HG02623 (cell line): ENCODE data around the gene RSPH1.

Experiments
- ATAC-seq: cut with Tn5 transposase; IDR thresholded peaks from one replicate; pipeline ENCODE4 v1.9.1; 2021; ENCODE audit warnings: moderate library complexity; ENCODE audit not compliant: unreplicated experiment

RSPH1 gene

DNA sequence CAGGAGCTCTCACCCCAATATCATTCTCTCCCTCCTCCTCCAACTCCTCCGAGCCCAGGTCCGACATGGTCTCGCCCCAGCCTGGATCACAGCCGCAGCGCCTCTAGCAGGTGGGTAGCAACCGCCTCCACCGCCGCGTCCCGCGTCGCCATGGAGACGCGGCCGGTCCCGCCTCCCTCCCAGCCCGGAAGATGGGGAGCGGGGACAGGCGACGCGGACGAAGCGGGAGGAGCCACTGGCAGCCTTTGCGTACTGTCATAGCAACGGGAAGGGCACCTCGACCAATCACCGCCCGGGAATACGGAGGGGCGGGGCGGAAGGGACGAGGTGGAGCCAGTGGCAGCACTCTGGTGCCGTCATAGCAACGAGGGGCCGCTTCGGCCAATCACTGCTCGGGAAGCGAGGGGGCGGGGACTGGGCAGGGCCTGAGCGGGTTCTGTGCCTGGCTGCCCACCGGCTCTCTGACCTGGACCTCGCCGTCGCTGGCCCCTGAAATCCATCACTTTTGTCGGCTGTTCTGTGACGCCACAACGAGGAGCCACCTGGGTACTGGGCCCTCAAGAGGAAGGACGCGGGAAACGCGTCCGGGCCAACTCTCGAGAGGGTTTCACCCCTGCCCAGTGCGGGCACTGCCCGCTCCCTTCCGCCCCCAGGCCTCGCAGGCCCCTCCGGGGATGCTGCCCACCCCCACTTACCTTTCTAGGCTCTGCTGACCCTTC is at the start of gene RSPH1:
TSS of gene RSPH1 (minus strand) at position 105 of the 719 bp plus-strand sequence. CDS start at position 67, 38 bp downstream.
- peak; percentile 94 for ATAC-seq

DNA sequence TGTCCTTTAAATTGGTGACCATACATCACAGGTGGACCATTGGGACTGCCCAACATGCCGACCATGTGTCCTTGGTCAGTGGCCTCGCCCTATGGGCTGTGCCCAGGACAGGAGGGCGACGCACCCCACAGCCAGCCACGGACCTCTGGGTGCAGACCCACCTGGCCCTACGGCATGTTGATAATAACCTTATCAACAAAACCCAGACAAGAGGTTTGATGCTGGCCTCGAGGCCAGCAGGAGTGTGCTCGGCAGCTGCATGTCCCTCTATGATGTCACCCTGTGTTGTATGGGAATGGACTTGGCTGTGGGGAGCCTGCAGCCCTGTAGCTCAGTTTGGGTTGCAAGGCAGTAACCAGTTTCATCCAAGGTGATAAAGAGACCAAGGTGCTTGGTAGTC is 49.7 kb upstream of the RSPH1 start:
- no peak for ATAC-seq

DNA sequence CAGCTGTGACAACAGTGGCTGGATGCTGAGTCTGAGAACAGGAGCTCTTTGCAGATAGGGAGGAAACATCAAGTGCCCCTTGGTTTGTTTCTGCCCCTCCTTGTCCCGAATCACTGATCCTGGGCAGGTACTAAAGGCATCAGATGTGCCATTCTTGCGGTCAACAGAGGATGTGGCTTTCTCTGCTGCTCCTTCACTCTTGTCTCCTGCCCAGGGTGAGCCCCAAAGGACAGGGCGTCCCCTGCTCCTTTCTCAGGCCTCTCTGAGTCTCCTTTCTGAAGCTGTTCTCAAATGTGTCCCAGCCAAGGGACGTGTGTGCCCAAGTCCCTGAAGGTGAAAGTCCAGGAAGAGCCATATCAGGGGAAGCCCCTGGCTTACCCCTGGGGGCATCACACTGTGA is 49.3 kb upstream of the RSPH1 start:
- no peak for ATAC-seq

DNA sequence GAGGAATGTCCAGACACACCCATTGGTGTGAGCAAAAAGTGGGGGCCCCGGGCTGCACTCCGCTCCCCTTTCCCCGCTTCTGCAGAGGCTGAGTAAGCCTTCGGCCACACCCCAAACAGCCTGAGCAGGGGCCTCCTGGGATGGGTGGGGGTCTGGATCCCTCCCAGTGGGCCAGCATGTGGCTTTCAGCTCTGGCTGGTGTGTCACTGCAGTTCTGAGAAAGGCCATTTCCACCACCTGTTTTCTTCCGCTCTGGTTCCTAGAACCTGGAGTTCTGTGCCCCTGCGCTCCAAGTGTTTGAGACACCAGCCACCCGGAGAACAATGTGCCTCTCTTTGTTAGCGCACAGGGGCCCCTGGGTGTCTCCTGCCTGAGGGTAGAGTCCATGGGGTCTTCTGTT is 48.5 kb upstream of the RSPH1 start:
- ATAC-seq = no peak

DNA sequence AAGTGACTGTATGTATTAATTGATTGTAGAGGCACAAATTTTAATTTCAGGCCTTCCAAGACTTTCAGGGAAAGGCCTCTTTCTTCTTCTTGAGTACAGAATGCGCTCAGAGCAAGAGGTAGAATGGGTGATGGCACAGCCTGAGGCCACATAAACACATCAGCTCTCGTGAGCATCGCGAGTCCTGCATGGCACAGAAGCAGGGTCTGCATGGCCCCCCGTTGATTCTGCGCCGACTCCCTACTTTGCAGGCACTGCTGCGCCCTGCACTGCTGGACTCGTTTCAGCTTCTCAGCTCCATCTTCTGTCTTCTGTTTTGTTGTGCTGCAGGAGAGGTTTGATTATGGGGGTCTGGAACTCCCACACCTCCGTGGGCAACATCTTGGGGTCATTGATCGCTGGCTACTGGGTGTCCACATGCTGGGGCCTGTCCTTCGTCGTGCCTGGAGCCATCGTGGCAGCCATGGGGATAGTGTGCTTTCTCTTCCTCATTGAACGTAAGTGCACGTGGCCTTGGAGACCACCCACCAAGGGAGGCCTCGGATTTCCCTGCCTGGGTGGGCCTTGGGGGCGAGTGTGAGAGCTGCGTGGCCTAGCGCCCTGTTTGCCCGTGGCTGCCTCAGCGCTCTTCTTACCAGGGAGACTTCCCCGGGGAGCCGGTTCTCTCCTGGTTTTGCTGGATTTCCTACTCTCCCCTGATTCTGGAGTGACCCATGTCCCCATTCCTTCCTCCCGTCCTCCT is 47.3 kb upstream of the RSPH1 start:
- ATAC-seq = no peak

DNA sequence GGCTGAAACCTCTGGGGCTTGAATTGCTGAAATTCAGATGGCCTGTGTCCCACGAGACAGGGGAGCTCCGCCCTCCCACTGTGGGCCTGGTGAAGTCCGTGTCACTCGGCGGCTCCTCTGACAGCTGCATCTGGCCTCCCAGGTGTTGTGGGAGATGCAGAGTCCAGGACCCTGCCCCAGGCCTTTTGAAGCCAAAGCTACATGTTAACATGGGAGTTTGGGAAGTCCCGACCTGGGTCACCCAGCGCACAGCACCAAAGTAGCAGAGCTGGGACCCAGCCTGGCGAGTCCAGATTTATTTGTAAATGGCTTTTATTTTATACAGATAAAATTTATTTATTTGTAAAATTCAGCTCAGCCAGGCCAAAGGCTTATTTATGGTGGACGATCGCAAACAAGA is 46.6 kb upstream of the RSPH1 start:
- ATAC-seq = no peak

DNA sequence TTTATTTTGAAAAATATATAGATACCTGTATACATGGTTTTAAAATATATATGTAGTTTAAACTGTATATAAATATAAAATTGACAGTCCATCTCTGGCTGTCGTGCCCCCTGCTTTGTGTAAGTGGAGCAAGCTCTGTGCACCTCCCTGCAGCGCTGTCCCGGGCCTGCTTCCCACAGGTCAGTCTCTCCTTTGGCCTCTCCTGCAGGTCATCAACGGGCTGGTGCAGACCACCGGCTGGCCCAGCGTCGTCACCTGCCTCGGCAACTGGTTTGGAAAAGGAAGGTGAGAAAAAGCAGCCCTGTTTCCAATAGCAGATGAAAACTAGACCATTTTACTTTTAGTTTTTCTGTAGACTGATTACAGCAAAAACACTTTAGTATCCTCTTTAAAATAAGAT is 46.2 kb upstream of the RSPH1 start:
- ATAC-seq = no peak

DNA sequence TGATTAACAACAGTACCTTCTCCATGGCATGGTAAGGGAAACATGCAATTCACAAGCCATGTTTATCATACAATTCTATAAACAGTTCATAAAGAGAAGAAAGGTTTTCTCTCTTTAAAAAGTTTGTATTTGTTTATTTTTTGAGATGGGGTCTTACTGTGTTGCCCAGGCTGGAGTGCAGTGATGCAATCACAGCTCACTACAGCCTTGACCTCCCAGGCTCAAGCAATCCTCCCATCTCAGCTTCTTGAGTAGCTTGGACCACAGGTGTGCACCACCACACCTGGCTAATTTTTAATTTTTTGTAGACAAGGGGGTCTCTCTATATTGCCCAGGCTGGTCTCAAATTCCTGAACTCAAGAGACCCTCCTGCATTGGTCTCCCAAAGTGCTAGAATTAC is 45.6 kb upstream of the RSPH1 start:
- no peak for ATAC-seq

DNA sequence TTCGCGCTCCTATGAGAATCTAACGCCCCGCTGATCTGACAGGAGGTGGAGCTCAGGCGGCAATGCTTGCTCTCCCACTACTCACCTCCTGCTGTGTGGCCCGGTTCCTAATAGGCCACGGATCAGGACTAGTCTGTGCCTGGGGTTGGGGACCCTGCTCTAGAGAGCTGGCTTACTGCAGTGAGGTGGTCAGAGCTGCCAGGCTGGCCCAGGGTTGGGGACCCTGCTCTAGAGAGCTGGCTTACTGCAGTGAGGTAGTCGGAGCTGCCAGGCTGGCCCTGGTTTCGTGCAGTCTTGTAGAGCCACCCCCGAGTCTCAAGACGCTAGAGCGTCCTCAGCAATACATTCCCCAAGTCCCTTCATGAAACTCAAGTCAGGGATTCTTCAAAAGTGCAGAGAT is 45.1 kb upstream of the RSPH1 start:
- ATAC-seq = no peak

DNA sequence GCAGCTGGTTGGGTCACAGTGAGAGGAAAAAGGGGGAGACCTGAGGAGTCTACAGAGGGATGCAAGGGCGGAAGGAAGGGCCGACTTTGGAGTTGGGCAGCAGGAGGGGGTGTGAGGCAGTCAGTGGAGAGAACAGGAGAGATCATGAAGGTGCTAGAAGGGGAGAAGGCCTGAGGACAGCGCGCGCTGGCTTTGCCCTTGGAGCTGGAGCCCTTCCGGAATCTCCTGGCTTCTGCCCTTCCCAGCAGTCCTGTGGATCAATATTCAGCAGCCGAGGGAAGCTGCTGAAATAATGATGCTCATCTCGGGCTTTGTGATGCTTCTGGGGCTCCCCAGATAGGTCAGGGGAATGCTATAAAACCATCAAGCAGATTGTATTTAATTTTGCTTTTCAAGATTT is 44.4 kb upstream of the RSPH1 start:
- no peak for ATAC-seq

DNA sequence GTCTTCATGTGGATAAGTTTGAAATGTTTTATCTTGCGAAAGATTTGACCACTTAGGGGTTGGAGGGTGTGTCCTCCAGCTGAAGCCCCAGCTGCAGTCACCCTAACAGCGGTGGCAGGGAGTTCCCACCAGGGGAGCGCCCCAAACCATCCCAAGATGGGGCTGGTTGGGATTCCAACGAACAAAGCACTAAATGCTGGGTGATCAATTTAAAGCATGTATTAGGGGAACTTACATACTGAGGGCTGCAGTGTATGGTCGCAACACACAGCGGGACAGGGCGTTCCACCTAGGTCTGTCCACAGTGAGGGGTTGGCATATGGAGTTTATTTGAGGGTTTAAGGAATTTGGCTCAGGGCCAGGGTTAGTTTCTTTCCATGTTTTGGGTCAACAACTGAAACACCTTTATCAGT is 43.9 kb upstream of the RSPH1 start:
- no peak for ATAC-seq

DNA sequence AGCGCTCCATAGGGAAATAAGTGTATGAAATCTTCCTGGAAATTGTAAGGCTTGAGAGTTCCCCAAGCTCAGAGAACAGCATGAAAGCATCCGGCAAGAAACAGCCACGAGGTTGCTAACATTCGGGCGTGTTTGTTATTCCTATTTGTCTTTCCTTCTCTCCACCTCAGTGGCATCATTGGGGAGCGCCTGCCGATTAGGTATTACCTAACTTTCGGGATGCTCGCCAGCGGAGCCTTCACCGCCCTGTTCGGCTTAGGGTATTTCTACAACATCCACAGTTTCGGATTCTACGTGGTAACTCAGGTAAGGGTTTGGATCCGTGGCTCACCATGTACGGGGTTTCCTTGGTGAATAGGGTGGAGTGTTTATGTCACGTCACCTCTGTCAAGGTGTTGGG is 43.3 kb upstream of the RSPH1 start:
- no peak for ATAC-seq

DNA sequence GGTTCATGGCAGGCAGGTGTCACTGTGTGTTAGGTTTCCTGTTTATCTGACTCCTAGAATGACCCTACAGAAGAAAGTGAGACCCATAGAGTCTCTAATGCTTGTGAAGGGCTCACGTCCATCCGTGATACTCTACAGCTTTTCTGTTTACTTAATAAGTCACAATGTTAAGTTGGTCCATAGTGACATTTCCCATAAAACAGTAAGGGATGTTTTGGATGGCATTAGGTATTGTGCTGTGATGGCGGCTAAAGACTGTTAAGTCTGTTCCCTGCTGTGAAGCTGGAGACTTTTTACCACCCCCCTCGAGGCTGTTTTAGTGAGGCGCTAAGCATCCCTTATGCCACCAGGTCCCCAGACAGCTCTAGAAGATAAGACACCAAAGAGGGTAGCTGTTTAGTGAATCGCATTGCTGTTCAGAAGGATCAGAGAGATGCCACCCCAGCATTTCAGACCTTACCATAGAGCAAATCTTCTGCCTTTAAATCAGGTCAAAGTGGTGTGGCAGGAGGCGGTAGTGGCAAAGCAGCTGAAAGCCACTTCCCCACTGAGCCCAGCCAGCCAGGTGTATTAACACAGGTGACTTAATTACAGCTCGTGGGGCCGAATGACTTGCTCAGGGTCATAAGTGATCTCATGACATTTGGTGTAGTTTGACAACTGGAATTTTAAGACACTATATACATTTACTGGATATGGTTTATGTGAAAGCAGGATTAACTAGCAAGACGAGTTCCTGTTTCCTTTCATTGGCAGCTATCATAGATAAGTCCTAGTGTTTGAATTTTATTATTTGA is 42.7 kb upstream of the RSPH1 start:
- ATAC-seq = no peak

DNA sequence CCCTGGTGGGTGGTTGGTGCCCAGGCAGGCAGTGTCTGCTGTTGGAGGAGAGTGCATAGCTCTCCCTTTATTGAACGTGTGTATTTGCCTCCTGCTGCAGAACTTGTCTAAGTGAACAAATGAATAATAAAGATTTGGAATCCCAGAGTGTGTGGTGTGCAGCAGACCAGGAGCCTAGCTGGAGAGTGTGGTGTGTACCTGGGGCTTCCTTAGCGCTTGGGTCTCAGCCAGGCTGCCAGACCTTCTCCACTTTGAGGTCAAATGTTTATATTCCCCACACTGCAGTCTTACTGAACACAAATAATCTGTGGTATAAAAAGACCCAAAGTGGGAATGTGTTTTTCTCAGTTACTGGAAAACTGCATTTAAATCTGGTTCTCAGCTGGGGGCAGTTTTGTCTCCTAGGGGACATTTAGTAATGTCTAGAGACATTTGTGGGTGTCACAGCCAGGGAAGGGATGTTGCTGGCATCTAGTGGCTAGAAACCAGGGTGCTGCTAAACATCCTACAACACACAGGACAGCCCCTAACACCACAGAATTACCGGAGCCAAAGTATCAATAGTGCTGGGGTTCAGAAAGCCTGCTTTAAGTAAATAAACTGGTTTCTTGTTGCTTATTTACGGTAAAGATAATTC is 41.2 kb upstream of the RSPH1 start:
- no peak for ATAC-seq

DNA sequence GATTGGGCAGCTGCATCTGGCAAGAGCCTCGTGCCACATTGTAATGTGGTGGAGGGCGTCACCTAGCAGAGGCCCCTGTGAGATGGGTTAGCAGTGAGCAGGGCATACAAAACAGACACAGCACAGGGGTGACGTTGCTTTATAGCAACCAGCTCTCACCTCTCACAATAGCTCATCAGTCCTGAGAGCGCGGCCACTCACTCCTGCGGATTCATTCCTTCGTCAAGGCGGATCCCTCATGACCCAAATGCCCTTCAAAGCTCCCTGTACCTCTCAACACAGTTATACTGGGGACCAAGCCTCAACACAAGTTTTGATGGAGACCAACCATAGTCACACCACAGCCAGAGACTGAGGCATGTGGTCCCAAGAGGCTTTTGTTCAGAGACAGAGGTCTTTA is 40.6 kb upstream of the RSPH1 start:
- ATAC-seq = no peak

DNA sequence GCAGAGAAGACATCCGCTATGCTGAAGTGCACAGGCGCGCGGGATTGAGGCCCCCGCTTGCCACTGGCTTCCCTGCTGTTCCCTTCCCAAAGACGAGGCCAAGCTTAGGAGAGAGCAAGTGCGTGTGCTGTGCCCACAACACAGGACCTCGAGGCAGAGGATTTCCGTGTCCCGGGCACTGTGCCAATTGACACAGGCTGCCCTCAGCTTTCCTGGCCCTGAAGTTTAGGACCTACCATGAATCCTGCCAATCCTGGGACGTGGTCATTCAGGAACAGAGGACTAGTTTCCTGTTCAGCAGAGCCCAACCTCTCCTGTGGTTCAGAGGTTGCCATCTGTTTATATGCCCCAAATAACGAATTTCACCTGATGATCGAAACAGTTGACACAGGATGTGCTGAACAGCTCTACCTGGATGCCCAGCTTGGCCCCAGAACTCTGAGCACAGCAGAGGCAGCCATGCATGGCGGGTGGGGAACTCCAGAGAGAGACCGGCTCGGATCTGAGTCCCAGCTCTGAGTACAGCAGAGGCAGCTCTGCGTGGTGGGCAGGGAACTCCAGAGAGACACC is 39.7 kb upstream of the RSPH1 start:
- ATAC-seq = no peak

DNA sequence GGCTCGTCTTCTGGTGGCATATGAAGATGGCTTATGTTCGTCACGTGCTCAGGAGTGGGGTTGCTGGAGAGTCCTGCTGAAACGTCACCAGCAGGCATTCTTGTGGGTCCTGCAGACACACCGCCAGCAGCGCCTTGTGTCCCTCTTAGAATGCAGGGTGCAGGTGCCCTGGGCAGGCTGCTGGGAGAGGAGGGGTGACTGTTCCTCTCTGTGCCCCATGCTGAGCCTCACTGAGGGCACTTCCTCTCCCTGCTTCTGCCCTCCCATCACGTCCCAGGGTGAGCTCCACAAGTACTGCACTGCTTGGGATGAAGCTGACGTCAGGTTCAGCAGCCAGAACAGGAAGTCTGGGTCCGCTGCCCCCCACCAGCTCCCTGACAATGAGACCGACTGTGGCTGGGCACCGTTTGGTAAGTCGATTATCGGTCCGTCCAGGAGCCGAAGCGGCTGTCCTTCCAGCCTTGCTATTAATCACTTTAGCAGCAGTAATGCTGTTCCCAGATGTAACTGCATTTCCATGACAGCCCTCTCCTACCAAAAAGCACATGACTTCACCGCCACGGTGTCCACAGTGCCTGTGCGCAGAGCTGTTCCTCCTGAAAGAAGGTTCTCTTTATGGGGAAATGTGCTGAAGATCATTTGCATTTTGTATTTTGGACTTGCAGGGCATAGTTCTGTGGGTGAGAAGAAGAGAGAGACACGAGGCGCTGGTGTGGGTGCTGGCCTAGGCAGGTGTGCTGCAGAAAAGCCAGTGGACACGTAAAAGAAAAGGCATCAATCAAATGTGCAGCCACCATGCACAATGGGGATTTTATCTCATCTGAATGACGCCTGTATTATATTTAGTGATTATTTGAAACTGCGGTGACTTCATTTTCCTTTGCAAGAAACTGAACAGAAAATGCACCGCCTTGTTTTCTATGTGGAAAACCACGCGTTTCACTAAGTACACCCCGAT is 38.7 kb upstream of the RSPH1 start:
- peak; percentile 33 for ATAC-seq

DNA sequence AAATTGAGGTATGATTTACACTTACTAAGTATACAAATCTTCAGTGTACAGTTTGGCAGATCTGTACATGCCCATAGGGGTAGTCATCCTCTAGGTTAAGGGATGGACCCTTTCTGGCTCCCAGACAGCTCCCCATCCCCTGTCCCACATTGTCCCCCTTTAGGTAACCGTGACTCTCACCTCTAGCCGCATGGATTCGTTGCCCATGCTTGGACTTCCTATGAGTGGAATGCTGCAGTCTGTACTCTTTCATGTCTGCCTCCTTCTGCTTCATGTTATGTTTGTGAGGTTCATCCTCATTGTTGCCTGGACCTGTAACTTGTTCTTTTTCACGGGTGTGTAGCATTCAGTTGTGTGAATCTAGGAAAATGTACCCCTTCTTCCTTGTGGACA is 37.9 kb upstream of the RSPH1 start:
- ATAC-seq = no peak

DNA sequence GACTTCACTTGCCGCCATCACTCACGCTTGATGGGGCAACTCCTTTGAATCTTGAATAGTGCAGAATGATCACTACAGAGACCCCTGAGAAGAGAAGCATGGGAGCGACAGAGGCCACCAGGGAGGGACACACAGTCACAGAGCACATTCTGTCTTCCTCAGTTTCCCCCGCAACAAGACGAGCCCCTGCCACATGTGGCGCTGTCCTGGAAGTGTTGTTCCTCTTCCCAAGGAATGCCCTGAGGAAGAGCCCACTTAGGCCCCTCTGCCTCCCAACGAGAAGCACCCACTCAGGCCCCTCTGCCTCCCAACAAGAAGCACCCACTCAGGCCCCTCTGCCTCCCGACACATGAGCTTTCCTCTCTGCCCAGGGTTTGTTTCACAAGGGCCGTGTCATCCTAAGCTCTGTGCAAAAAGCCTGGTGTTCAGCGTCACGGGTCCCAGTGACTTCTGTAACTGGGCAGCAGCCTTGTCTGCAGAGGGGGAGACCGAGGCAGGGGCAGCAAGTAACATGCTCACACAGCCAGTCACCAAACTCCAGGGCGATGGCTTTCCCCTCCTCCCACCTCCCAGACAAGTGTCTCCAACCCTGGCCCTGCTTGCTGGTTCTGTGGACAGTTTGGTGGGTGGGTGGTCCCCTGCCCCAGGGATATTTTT is 37.4 kb upstream of the RSPH1 start:
- no peak for ATAC-seq
